HepG2 (cell line): Measurements from ENCODE around the gene NCS1. TPM values are rescaled to one million over a fixed set of nuclear protein-coding genes. Genes with fewer than 3 reads are reported as not detected.
A peak's percentile ranks its signal among the peaks of the same experiment; 100 is the strongest.

ENCODE experiments used
- ATAC-seq: fragments of 200-7000 bp; cut with Tn5 transposase; 3 replicates; pipeline ENCODE4 v1.9.1; 2020; ENCODE audit warnings: mild to moderate bottlenecking, moderate library complexity
- BruUV-seq: library from RNA; stranded (reverse); fragments of 400-500 nt; replicated peaks from 2 replicates; lab custom pipeline; 2021; lab: Mats Ljungman, UMichigan
- CTCF ChIA-PET: fragments of 300-600 bp; formaldehyde crosslinking; extraction: SDS; loops from one replicate; lab custom pipeline; 2021; ENCODE audit warnings: low total read pairs, inconsistent platforms, low intra/inter-chr PET ratio; lab: Yijun Ruan, JAX
- POLR2A ChIA-PET: fragments of 350-600 bp; sonication (Branson Sonifier 250); formaldehyde crosslinking; loops from one replicate; lab custom pipeline; 2020; ENCODE audit warnings: antibody characterized with exemption, inconsistent platforms; lab: Yijun Ruan, JAX
- DNase-seq: peaks from one replicate; pipeline ENCODE4 v3.0.0-alpha.2; 2015; ENCODE audit warnings: low spot score
- FAIRE-seq: peaks from 3 replicates; lab custom pipeline; 2011; peaks lifted over from hg19 to GRCh38; lab: Jason Lieb, UNC
- H2AFZ ChIP-seq: one replicate; pipeline ENCODE4 v1.6.1; 2011; ENCODE audit warnings: low read length, inconsistent platforms
- H3K27ac ChIP-seq: fragments of 300-600 bp; 3 replicates; pipeline ENCODE4 v1.8.0; 2011; ENCODE audit warnings: mixed run types, mild to moderate bottlenecking, mixed read lengths, low read length, inconsistent platforms; ENCODE audit not compliant: insufficient read depth; ENCODE audit errors: extremely low read length
- H3K27me3 ChIP-seq, 2 experiments: fragments of 200-600 bp in 1 of 2; 2 replicates in 1 of 2; 3 replicates in 1 of 2; pipeline versions ENCODE4 v1.6.0 to v1.8.0; 2011; ENCODE audit warnings: low read length in 2 of 2, mild to moderate bottlenecking in 2 of 2, moderate library complexity in 2 of 2, inconsistent platforms in 1 of 2; ENCODE audit not compliant: insufficient read depth in 2 of 2, control insufficient read depth in 1 of 2
- H3K36me3 ChIP-seq, 2 experiments: fragments of 200-600 bp in 1 of 2; replicated peaks in 1 of 2; 2 replicates in 1 of 2; 3 replicates in 1 of 2; pipeline versions ENCODE4 v1.5.1 to v1.8.0; 2011; ENCODE audit warnings: low read length in 2 of 2, inconsistent platforms in 1 of 2; ENCODE audit not compliant: insufficient read depth in 2 of 2, control insufficient read depth in 1 of 2
- H3K4me1 ChIP-seq: 2 replicates; pipeline ENCODE4 v1.5.1; 2012; ENCODE audit warnings: low read length, inconsistent platforms; ENCODE audit not compliant: insufficient read depth
- H3K4me2 ChIP-seq: 2 replicates; pipeline ENCODE4 v1.6.0; 2011; ENCODE audit warnings: low read depth, low read length, inconsistent platforms
- H3K4me3 ChIP-seq, 3 experiments: fragments of 200-600 bp in 1 of 3; sonication (generic), shearing (Covaris generic) in 1 of 3; replicated peaks in 1 of 3; 2 replicates each; pipeline ENCODE4 v1.5.1; 2011 to 2016; ENCODE audit warnings: low read length in 3 of 3, inconsistent platforms in 2 of 3, low read depth in 2 of 3, mild to moderate bottlenecking in 2 of 3, control low read depth in 1 of 3, mixed read lengths in 1 of 3; ENCODE audit not compliant: insufficient read depth in 1 of 3
- H3K79me2 ChIP-seq: one replicate; pipeline ENCODE4 v1.6.1; 2011; ENCODE audit warnings: low read length, inconsistent platforms; ENCODE audit not compliant: insufficient read depth
- H3K9ac ChIP-seq: 2 replicates; pipeline ENCODE4 v1.6.0; 2011; ENCODE audit warnings: mild to moderate bottlenecking, low read depth, low read length, inconsistent platforms; ENCODE audit not compliant: insufficient read depth
- H3K9me3 ChIP-seq: 2 replicates; pipeline ENCODE4 v1.5.1; 2012; ENCODE audit warnings: mild to moderate bottlenecking, low read length
- H4K20me1 ChIP-seq: 2 replicates; pipeline ENCODE4 v1.6.0; 2011; ENCODE audit warnings: inconsistent platforms, mild to moderate bottlenecking, low read length, moderate library complexity; ENCODE audit not compliant: insufficient read depth
- CENPBD1 ChIP-seq: sonication (generic); formaldehyde crosslinking; IDR thresholded peaks from 2 replicates; pipeline ENCODE4 v1.8.0; 2022; ENCODE audit warnings: missing genetic modification reagents, low read depth, mild to moderate bottlenecking, borderline replicate concordance
- IRF2 ChIP-seq: IDR thresholded peaks from 2 replicates; pipeline ENCODE4 v1.6.1; 2018; ENCODE audit warnings: missing genetic modification reagents, missing compliant biosample characterization
- MAZ ChIP-seq, 2 experiments: sonication (generic) in 1 of 2; formaldehyde crosslinking in 1 of 2; IDR thresholded peaks; 2 replicates each; pipeline versions ENCODE4 v1.5.0 to v1.6.1; 2012 to 2020; ENCODE audit warnings: low read depth in 2 of 2, mild to moderate bottlenecking in 2 of 2, borderline replicate concordance in 1 of 2, improper control_type of control experiment in 1 of 2, low read length in 1 of 2, missing genetic modification reagents in 1 of 2, moderate library complexity in 1 of 2
- PAX8 ChIP-seq: sonication (generic); formaldehyde crosslinking; IDR thresholded peaks from 2 replicates; pipeline ENCODE4 v1.8.0; 2022; ENCODE audit warnings: mild to moderate bottlenecking, missing genetic modification reagents, borderline replicate concordance
- ZNF773 ChIP-seq: sonication (generic); formaldehyde crosslinking; IDR thresholded peaks from 2 replicates; pipeline ENCODE4 v1.4.0; 2020; ENCODE audit warnings: missing genetic modification reagents, borderline replicate concordance
- ZNF792 ChIP-seq: IDR thresholded peaks from 2 replicates; pipeline ENCODE4 v1.6.1; 2016
- ZSCAN29 ChIP-seq: sonication (generic); formaldehyde crosslinking; conservative IDR thresholded peaks from 2 replicates; pipeline ENCODE4 v1.4.0; 2020; ENCODE audit warnings: mild to moderate bottlenecking, missing genetic modification reagents
- WGBS: methylation state at CpG from one replicate; pipeline ENCODE4 v1.1.6; 2017; ENCODE audit warnings: low lambda C conversion rate; 5-methylcytosine and 5-hydroxymethylcytosine counted together
- in situ Hi-C: cut with HindIII; loops from 2 replicates; pipeline ENCODE4 v1.10.0; 2017; ENCODE audit warnings: low pct_unique_long_range_greater_than_20kb; ENCODE audit not compliant: extremely low pct_ligation_motif_present
- intact Hi-C: fragments of 100-400 bp; cut with micrococcal nuclease; formaldehyde crosslinking; loops from one replicate; pipeline ENCODE4 v1.10.0; 2022; ENCODE audit not compliant: unreplicated experiment
- polyA plus RNA-seq, 8 experiments: library from polyadenylated mRNA; depleted of rRNA in 3 of 8; stranded (reverse) in 7 of 8; unstranded in 1 of 8; fragments of >200 nt; fragmentation: Illumina TruSeq in 4 of 8; extraction: Trizol in 4 of 8; gene quantifications; 2 replicates each; pipeline versions ENCODE4 v1.2.1 to v1.2.3, GENCODE V29; 2011 to 2016; ENCODE audit warnings: low read depth in 4 of 8, missing spikeins in 1 of 8, mixed read lengths in 1 of 8; ENCODE audit not compliant: insufficient read depth in 1 of 8
- total RNA-seq, 5 experiments: library from RNA; depleted of rRNA; stranded (reverse); fragments of >200 nt; fragmentation: Illumina TruSeq; extraction: Trizol; gene quantifications; 2 replicates each; pipeline ENCODE4 v1.2.3, GENCODE V29; 2016; ENCODE audit warnings: low read depth in 1 of 5

The NCS1 gene
- total and polyA plus RNA-seq, 2 of the 13 experiments (the other 11 are each of a cell fraction or from before 2014, with no cell fraction given), result 4.7 to 6.1 TPM

GRCh38 chr9:130237076-130237475, 64.9 kb downstream of the NCS1 start (continued):
- TF ChIP-seq MAZ (IDR thresholded peaks at IDR 0.05; ENCODE audit: borderline replicate concordance, low read depth, low read length), result no peak
- no peak for TF ChIP-seq MAZ (CRISPR knock-in tag; IDR thresholded peaks at IDR 0.05; ENCODE audit: low read depth)
- no peak for TF ChIP-seq PAX8 (CRISPR knock-in tag)

- FAIRE-seq, result no peak
- Histone ChIP-seq H3K4me3 (no peak overlapping the region), H3K9me3 (no peaks in the 10 kb centered on the region), H2AFZ (no peak overlapping the region), H3K27me3 (no peaks in the 10 kb centered on the region), H3K9ac (no peak overlapping the region), H3K4me1 (peaks cover 41% of the 10 kb centered on the region), H3K4me2 (peak overlapping the region; percentile 25), H4K20me1 (no peaks in the 10 kb centered on the region)
- DNase-seq, result no peak
- in situ Hi-C loops (loop anchor here (5.0 kb wide), 1 partner anchor 126 kb away; no protein-coding TSS in a partner anchor), intact Hi-C loops (no loop called here)
- CTCF ChIA-PET, result no interaction called here
- POLR2A ChIA-PET, result no interaction called here
- TF ChIP-seq ZSCAN29 (CRISPR knock-in tag), result no peak
- TF ChIP-seq IRF2 (CRISPR knock-in tag), result no peak
- no peak for TF ChIP-seq ZNF773 (CRISPR knock-in tag)
- TF ChIP-seq ZNF792 (CRISPR knock-in tag), result no peak
- no peak for TF ChIP-seq CENPBD1
- TF ChIP-seq, all 625 proteins: peak for 0
- no TSS peak for BruUV-seq
- Histone ChIP-seq H3K36me3 (no peaks in the 10 kb centered on the region), H3K79me2 (no peaks in the 10 kb centered on the region), H3K27ac (no peak overlapping the region)
- no peak for ATAC-seq
- 53% methylated on average over 9 of the region's 17 CpGs for WGBS
Measured at GRCh38 chr9:130237763-130238524, 65.7 kb downstream of the NCS1 start.
